Skeletal muscle tissue (tissue), 4 donors: ENCODE measurements around the gene SERPINE3. TPM values are rescaled to one million over a fixed set of nuclear protein-coding genes. Genes with fewer than 3 reads are reported as not detected.

Experiments
- H3K27ac ChIP-seq: one replicate; pipeline ENCODE4 v1.7.0; 2013; ENCODE audit warnings: mild to moderate bottlenecking, low read depth, low read length, inconsistent platforms
- H3K27me3 ChIP-seq, 3 donors: one replicate each; pipeline ENCODE4 v1.7.0; 2013; ENCODE audit warnings: low read length in 3 of 3; ENCODE audit not compliant: control insufficient read depth in 3 of 3, insufficient read depth in 3 of 3
- H3K36me3 ChIP-seq, 3 donors: one replicate each; pipeline ENCODE4 v1.7.0; 2013; ENCODE audit warnings: low read length in 3 of 3; ENCODE audit not compliant: control insufficient read depth in 3 of 3, insufficient read depth in 3 of 3
- H3K4me1 ChIP-seq, 3 donors: one replicate each; pipeline ENCODE4 v1.7.0; 2013; ENCODE audit warnings: low read length in 3 of 3, mild to moderate bottlenecking in 3 of 3; ENCODE audit not compliant: control insufficient read depth in 3 of 3, insufficient read depth in 3 of 3
- H3K4me3 ChIP-seq, 3 donors: one replicate each; pipeline ENCODE4 v1.7.0; 2013; ENCODE audit warnings: low read length in 3 of 3
- H3K9ac ChIP-seq, 3 donors: one replicate each; pipeline ENCODE4 v1.7.0; 2013; ENCODE audit warnings: low read length in 3 of 3, mild to moderate bottlenecking in 3 of 3, moderate library complexity in 2 of 3, low read depth in 1 of 3
- H3K9me3 ChIP-seq, 3 donors: one replicate each; pipeline ENCODE4 v1.7.0; 2013; ENCODE audit warnings: low read length in 3 of 3; ENCODE audit not compliant: control insufficient read depth in 3 of 3
- total RNA-seq: library from RNA; depleted of rRNA; stranded (reverse); fragments of >200 nt; gene quantifications from one replicate; pipeline ENCODE4 v1.2.3, GENCODE V29; 2014
- donor health status: Osteomylitis.

The SERPINE3 gene
- total RNA-seq, 1 donor from 2014 or later: not detected

DNA sequence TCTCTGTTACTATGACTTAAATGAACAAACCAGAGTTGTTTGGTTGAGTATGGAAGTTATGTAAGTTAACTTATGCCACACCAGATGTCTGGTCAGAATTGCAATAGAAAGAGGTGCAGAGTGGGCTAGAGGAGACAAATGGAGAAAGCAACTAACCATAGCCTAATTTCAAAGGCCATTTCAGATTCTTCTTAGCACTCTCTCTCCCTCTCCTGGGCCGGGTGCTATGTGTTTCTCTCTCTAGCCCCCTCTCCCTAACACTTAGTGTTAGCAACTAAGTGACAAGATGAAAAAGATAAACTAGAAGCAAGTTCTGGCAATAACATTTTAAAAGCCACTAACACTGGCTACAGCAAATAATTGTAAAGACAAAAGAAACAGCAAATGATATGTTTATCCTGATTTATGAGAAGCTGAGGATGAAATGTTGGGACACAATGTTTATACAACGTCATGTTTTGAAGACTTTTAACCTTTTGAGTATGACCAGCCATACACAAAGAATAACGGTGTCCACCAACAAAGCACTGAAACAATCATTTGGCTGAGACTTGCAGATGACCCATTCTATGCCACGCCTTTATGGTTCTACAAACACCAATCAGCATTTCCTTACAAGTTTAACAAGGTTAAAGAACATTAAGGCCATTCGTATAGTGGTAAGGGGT is 18.6 kb downstream of the SERPINE3 start:
- Histone ChIP-seq H3K36me3 (peaks cover 0 to 3% (median 0%) of the 10 kb centered on the region in 3 donors), H3K27ac (no peak overlapping the region), H3K9ac (no peak overlapping the region), H3K4me1 (no peaks in the 10 kb centered on the region), H3K9me3 (no peaks in the 10 kb centered on the region), H3K4me3 (no peak overlapping the region), H3K27me3 (no peaks in the 10 kb centered on the region)

GRCh38 chr13:51359352-51359751 is 19.9 kb downstream of the SERPINE3 start:
- no peak overlapping the region for H3K4me3 ChIP-seq

DNA sequence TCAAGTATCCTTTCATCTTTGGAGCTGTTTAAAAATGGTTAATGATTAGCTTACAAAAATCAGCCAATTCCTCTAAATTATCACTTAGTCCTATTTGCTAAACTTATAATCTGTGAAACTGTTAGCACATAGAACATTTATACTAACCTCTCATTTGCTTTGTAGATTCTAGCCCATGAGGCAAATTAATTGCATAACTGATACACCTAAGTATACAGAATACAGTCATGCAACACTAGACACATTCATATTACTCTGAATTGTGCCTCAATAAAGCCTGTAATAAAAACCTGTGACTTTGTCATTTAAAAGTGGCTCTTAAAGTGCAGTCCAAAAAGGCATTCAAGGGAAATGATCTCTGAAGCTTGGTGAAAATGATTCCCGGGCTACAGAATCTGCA is 21.0 kb downstream of the SERPINE3 start:
- Histone ChIP-seq H3K9ac (no peak overlapping the region), H3K4me1 (no peaks in the 10 kb centered on the region), H3K36me3 (peaks cover 0 to 12% (median 8%) of the 10 kb centered on the region in 3 donors), H3K9me3 (no peaks in the 10 kb centered on the region), H3K27ac (no peak overlapping the region), H3K27me3 (no peaks in the 10 kb centered on the region), H3K4me3 (no peak overlapping the region)

More at GRCh38 chr13:51359352-51359751, 19.9 kb downstream of the SERPINE3 start:
- H3K9me3 ChIP-seq: no peaks in the 10 kb centered on the region
- no peak overlapping the region for H3K9ac ChIP-seq
- H3K27ac ChIP-seq: no peak overlapping the region
- peaks cover 0 to 5% (median 1%) of the 10 kb centered on the region in 3 donors for H3K36me3 ChIP-seq
- H3K27me3 ChIP-seq: no peaks in the 10 kb centered on the region
- no peaks in the 10 kb centered on the region for H3K4me1 ChIP-seq

- Histone ChIP-seq H3K4me3 (no peak overlapping the region), H3K4me1 (no peaks in the 10 kb centered on the region), H3K9ac (no peak overlapping the region), H3K9me3 (no peaks in the 10 kb centered on the region), H3K27me3 (no peaks in the 10 kb centered on the region), H3K36me3 (peaks cover 0 to 12% (median 8%) of the 10 kb centered on the region in 3 donors), H3K27ac (no peak overlapping the region)
Observed at GRCh38 chr13:51361106-51361505, 21.6 kb downstream of the SERPINE3 start.

DNA sequence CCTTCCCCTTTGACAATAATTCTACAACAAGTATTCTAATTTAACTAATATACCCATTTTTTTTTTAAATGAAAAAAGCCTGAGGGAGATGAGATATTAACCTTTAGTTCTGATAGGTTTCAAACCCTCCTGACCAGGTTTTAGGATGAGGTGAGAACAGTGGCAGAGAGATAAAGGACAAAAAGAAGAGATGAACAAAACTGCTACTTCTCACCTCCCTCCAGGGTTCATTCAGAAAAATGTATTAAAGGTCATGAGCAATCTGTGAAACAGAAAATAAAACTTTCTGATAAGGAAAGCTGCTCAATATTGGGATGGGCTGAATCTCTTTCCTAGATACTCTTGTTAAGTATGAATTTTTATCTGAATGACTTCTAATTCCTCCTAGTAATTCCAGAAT is 24.1 kb downstream of the SERPINE3 start:
- no peak overlapping the region for H3K4me3 ChIP-seq
- no peaks in the 10 kb centered on the region for H3K9me3 ChIP-seq
- H3K9ac ChIP-seq: no peak overlapping the region
- H3K27ac ChIP-seq: no peak overlapping the region
- peaks cover 3 to 31% (median 10%) of the 10 kb centered on the region in 3 donors for H3K36me3 ChIP-seq
- H3K4me1 ChIP-seq: no peaks in the 10 kb centered on the region
- H3K27me3 ChIP-seq: no peaks in the 10 kb centered on the region

- H3K9me3 ChIP-seq: no peaks in the 10 kb centered on the region
- no peaks in the 10 kb centered on the region for H3K27me3 ChIP-seq
- no peak overlapping the region for H3K9ac ChIP-seq
- no peaks in the 10 kb centered on the region for H3K4me1 ChIP-seq
- H3K4me3 ChIP-seq: no peak overlapping the region
- no peak overlapping the region for H3K27ac ChIP-seq
- peaks cover 6 to 37% (median 13%) of the 10 kb centered on the region in 3 donors for H3K36me3 ChIP-seq
Observed at GRCh38 chr13:51364404-51365008, 25.0 kb downstream of the SERPINE3 start.

GRCh38 chr13:51370116-51370515 is 30.6 kb downstream of the SERPINE3 start:
- no peak overlapping the region for H3K4me3 ChIP-seq
- H3K4me1 ChIP-seq: no peaks in the 10 kb centered on the region
- H3K9me3 ChIP-seq: no peaks in the 10 kb centered on the region
- H3K9ac ChIP-seq: no peak overlapping the region
- H3K36me3 ChIP-seq: peaks cover 12 to 36% (median 24%) of the 10 kb centered on the region in 3 donors
- H3K27ac ChIP-seq: no peak overlapping the region
- no peaks in the 10 kb centered on the region for H3K27me3 ChIP-seq

GRCh38 chr13:51370811-51371210 is 31.3 kb downstream of the SERPINE3 start:
- Histone ChIP-seq H3K9me3 (no peaks in the 10 kb centered on the region), H3K27me3 (no peaks in the 10 kb centered on the region), H3K4me3 (no peak overlapping the region), H3K27ac (no peak overlapping the region), H3K4me1 (no peaks in the 10 kb centered on the region), H3K36me3 (peaks cover 12 to 39% (median 24%) of the 10 kb centered on the region in 3 donors), H3K9ac (no peak overlapping the region)

GRCh38 chr13:51371768-51372399 is 32.4 kb downstream of the SERPINE3 start:
- Histone ChIP-seq H3K9ac (no peak overlapping the region), H3K27me3 (no peaks in the 10 kb centered on the region), H3K9me3 (no peaks in the 10 kb centered on the region), H3K36me3 (peaks cover 12 to 34% (median 24%) of the 10 kb centered on the region in 3 donors), H3K27ac (no peak overlapping the region), H3K4me1 (no peaks in the 10 kb centered on the region), H3K4me3 (no peak overlapping the region)

DNA sequence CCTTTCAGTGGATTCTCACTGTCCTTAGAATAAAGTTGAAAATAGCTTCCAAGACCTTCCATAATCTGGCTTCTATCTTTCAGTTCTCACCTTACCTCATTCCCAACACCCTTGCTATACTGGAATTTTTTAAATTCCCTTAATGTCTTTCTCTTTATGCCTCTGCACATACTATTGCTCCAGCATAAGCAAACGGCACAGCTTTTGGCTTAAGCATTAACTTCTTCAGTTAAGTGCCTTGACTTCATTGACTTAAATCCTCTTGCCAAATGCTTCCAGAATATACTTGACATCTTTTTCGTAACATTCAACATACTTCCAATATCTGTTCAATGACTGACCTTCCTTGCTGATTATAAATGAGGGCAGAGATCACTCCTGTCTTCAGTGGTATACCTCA is 34.0 kb downstream of the SERPINE3 start:
- no peaks in the 10 kb centered on the region for H3K9me3 ChIP-seq
- H3K4me3 ChIP-seq: no peak overlapping the region
- H3K27ac ChIP-seq: no peak overlapping the region
- H3K9ac ChIP-seq: no peak overlapping the region
- H3K4me1 ChIP-seq: no peaks in the 10 kb centered on the region
- peaks cover 11 to 32% (median 27%) of the 10 kb centered on the region in 3 donors for H3K36me3 ChIP-seq
- H3K27me3 ChIP-seq: no peaks in the 10 kb centered on the region
